ENCODE data around the gene KPNA4.
"Not testable (repeated sequence)": the region's sequence is repeated elsewhere in the genome, so short reads cannot be mapped to it uniquely, and the experiment has no call there.

Gene KPNA4

GRCh38 chr3:160575589-160575988, 10.2 kb upstream of the KPNA4 start:
- Histone ChIP-seq H3K9ac (ENCODE audit: low read length) (no peak overlapping the region), H3F3A (ENCODE audit: insufficient read depth, low read length) (no peaks in the 10 kb centered on the region), H3K4me1 (ENCODE audit: insufficient read depth, low read length, severe bottlenecking) (no peaks in the 10 kb centered on the region), H3K9me2 (ENCODE audit: low read depth, low read length) (no peaks in the 10 kb centered on the region), H3K27me3 (ENCODE audit: insufficient read depth, low read length) (peaks cover 1% of the 10 kb centered on the region; the same call in 1 of the 2 replicates), H3K27ac (ENCODE audit: low read depth, low read length, poor library complexity, severe bottlenecking) (no peak overlapping the region), H2AFZ (ENCODE audit: low read length) (no peak overlapping the region), H3K9me3 (ENCODE audit: low read length) (no peaks in the 10 kb centered on the region), H3K4me2 (ENCODE audit: low read length) (no peak overlapping the region), H3K79me2 (ENCODE audit: insufficient read depth, low read length) (no peaks in the 10 kb centered on the region), H4K20me1 (ENCODE audit: insufficient read depth, low read length) (no peaks in the 10 kb centered on the region), H3K36me3 (ENCODE audit: insufficient read depth, low read length) (no peaks in the 10 kb centered on the region), H3K4me3 (ENCODE audit: low read depth, low read length, poor library complexity, severe bottlenecking) (no peak overlapping the region)
- TF ChIP-seq CTCF (IDR thresholded peaks at IDR 0.05; ENCODE audit: low read length) (no peak), EZH2 (IDR thresholded peaks at IDR 0.05; ENCODE audit: borderline replicate concordance, low read length) (no peak)

GRCh38 chr3:160574636-160575035, 9.3 kb upstream of the KPNA4 start:
- TF ChIP-seq CTCF (IDR thresholded peaks at IDR 0.05; ENCODE audit: low read length) (no peak), EZH2 (IDR thresholded peaks at IDR 0.05; ENCODE audit: borderline replicate concordance, low read length) (no peak)

GRCh38 chr3:160573955-160574525, 8.7 kb upstream of the KPNA4 start:
- not testable (repeated sequence) for H3K4me2 ChIP-seq (ENCODE audit: low read length); H3K9me2 ChIP-seq (ENCODE audit: low read depth, low read length); H3K9ac ChIP-seq (ENCODE audit: low read length); H3K79me2 ChIP-seq (ENCODE audit: insufficient read depth, low read length); H3K9me3 ChIP-seq (ENCODE audit: low read length); H3K27me3 ChIP-seq (ENCODE audit: insufficient read depth, low read length); H3K4me1 ChIP-seq (ENCODE audit: insufficient read depth, low read length, severe bottlenecking); H2AFZ ChIP-seq (ENCODE audit: low read length); H3F3A ChIP-seq (ENCODE audit: insufficient read depth, low read length); H3K4me3 ChIP-seq (ENCODE audit: low read depth, low read length, poor library complexity, severe bottlenecking); H4K20me1 ChIP-seq (ENCODE audit: insufficient read depth, low read length); H3K27ac ChIP-seq (ENCODE audit: low read depth, low read length, poor library complexity, severe bottlenecking); H3K36me3 ChIP-seq (ENCODE audit: insufficient read depth, low read length)

More at GRCh38 chr3:160574636-160575035, 9.3 kb upstream of the KPNA4 start:
- H2AFZ ChIP-seq (ENCODE audit: low read length): no peak overlapping the region
- no peak overlapping the region for H3K4me3 ChIP-seq (ENCODE audit: low read depth, low read length, poor library complexity, severe bottlenecking)
- no peaks in the 10 kb centered on the region for H3K79me2 ChIP-seq (ENCODE audit: insufficient read depth, low read length)
- H3K9ac ChIP-seq (ENCODE audit: low read length): no peak overlapping the region
- H3K4me1 ChIP-seq (ENCODE audit: insufficient read depth, low read length, severe bottlenecking): no peaks in the 10 kb centered on the region
- H3K27ac ChIP-seq (ENCODE audit: low read depth, low read length, poor library complexity, severe bottlenecking): no peak overlapping the region
- no peaks in the 10 kb centered on the region for H3K9me2 ChIP-seq (ENCODE audit: low read depth, low read length)
- H3K4me2 ChIP-seq (ENCODE audit: low read length): no peak overlapping the region
- H3K27me3 ChIP-seq (ENCODE audit: insufficient read depth, low read length): no peaks in the 10 kb centered on the region
- no peaks in the 10 kb centered on the region for H3K9me3 ChIP-seq (ENCODE audit: low read length)
- H3K36me3 ChIP-seq (ENCODE audit: insufficient read depth, low read length): no peaks in the 10 kb centered on the region
- H3F3A ChIP-seq (ENCODE audit: insufficient read depth, low read length): no peaks in the 10 kb centered on the region
- H4K20me1 ChIP-seq (ENCODE audit: insufficient read depth, low read length): no peaks in the 10 kb centered on the region

Measured in OCI-LY1 (cell line).